ENCODE data around the gene VRK3. TPM values are rescaled to one million over a fixed set of nuclear protein-coding genes. Genes with fewer than 3 reads are reported as not detected.

VRK3 gene
- total RNA-seq, 2 experiments from 2014 or later: 65.1 to 65.4 TPM

DNA sequence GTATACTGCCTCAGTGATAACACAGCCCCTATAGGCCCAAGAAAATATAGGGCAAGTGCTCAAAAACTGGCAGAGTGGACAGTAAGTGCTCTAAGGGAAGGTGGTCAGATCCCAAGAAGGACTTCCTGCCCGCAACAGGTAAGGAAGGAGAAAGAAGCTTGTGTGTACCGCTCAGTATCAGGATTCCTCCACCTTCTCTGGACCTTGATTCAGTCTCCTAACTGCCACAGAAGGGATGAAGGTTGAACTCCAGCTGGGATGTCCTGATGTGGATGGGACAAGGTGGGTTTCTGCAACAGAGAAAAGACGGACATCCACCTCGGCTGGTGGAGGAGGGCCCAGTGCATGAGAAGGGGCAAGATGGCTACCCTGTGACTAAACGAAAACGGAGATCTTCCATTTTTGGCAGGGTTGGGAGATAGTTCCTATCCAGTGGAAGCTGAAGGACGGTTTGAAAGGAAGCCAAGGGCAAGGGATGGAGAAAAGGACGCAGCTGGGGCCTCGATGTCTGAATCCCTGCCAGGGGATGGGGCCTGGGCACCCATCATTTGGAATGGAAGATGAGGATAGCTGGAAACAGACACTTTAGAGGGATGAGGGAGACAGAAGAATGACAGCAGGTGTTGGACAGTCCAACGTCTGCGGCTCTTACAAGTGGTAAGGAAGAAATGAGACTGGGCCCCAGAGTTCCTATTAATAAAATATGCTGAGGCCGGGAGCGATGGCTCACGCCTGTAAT, 97.5 kb downstream of the VRK3 start:
- Mint-ChIP-seq H3K27ac (peak overlapping the region; percentile 96), H3K4me3 (peak overlapping the region; percentile 99), H3K27me3 (peaks cover 5% of the 10 kb centered on the region), H3K9me3 (no peaks in the 10 kb centered on the region), H3K36me3 (ENCODE audit: low read depth) (peaks cover 51% of the 10 kb centered on the region), H3K4me1 (ENCODE audit: low read depth) (peaks cover 54% of the 10 kb centered on the region)
- Histone ChIP-seq H3K9me3 (ENCODE audit: control insufficient read depth in 1 of 2, insufficient read depth in 1 of 2, low read length in 2 of 2) (peaks cover 0 to 4% of the 10 kb centered on the region in 2 experiments), H3K27ac (ENCODE audit: low read depth in 1 of 2, low read length in 2 of 2) (no peak overlapping the region), H3K4me3 (ENCODE audit: low read length) (peak overlapping the region; percentile 89), H3K27me3 (ENCODE audit: control insufficient read depth in 1 of 2, insufficient read depth in 2 of 2, low read length in 2 of 2) (no peaks in the 10 kb centered on the region), H3K36me3 (ENCODE audit: insufficient read depth, low read length) (peaks cover 45% of the 10 kb centered on the region), H3K4me1 (ENCODE audit: insufficient read depth, low read length) (peaks cover 80% of the 10 kb centered on the region)
- intact Hi-C loops (cut with DNase I, micrococcal nuclease): loop anchor here in 1 of 2 experiments (2.0 to 5.0 kb wide), 3 partner anchors 37 to 109 kb away; partner anchors contain the start of genes AKT1S1, MED25 and TBC1D17
- ChIA-PET POLR2A (interaction anchor here (2.6 kb wide), 1 partner anchor 50 kb away, joined by 41 read pairs; the partner anchor contains the start of genes AKT1S1 and TBC1D17), CTCF (no interaction called here)
- TF ChIP-seq, protein P1, sequence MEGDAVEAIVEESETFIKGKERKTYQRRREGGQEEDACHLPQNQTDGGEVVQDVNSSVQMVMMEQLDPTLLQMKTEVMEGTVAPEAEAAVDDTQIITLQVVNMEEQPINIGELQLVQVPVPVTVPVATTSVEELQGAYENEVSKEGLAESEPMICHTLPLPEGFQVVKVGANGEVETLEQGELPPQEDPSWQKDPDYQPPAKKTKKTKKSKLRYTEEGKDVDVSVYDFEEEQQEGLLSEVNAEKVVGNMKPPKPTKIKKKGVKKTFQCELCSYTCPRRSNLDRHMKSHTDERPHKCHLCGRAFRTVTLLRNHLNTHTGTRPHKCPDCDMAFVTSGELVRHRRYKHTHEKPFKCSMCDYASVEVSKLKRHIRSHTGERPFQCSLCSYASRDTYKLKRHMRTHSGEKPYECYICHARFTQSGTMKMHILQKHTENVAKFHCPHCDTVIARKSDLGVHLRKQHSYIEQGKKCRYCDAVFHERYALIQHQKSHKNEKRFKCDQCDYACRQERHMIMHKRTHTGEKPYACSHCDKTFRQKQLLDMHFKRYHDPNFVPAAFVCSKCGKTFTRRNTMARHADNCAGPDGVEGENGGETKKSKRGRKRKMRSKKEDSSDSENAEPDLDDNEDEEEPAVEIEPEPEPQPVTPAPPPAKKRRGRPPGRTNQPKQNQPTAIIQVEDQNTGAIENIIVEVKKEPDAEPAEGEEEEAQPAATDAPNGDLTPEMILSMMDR (IDR thresholded peaks at IDR 0.05): no peak
- ATAC-seq (ENCODE audit: poor library complexity): no peak
- peak in 1 of 14 experiments; percentile 23 for DNase-seq

DNA sequence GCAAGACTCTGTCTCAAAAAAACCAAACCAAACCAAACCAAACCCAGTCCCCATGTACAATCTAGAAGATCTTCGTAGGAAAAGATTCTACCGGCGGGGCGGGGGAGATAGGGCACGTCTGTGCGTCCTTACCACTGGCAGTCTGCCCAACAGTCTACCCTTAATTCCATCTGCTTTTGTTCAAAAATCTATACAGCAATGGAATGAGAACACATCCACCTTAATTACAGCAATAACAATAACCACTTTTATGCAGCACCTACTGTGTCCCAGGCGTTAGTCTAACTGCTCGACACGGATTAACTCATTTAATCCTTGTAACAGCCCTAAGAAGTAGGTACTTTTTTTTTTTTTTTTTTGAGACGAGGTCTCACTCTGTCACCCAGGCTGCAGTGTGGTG, 98.7 kb downstream of the VRK3 start:
- Histone ChIP-seq H3K27me3 (ENCODE audit: control insufficient read depth in 1 of 2, insufficient read depth in 2 of 2, low read length in 2 of 2) (no peaks in the 10 kb centered on the region), H3K36me3 (ENCODE audit: insufficient read depth, low read length) (peaks cover 54% of the 10 kb centered on the region), H3K4me1 (ENCODE audit: insufficient read depth, low read length) (peaks cover 86% of the 10 kb centered on the region), H3K9me3 (ENCODE audit: control insufficient read depth in 1 of 2, insufficient read depth in 1 of 2, low read length in 2 of 2) (peaks cover 0 to 4% of the 10 kb centered on the region in 2 experiments), H3K4me3 (ENCODE audit: low read length) (no peak overlapping the region), H3K27ac (ENCODE audit: low read depth in 1 of 2, low read length in 2 of 2) (no peak overlapping the region)
- Mint-ChIP-seq H3K9me3 (no peaks in the 10 kb centered on the region), H3K36me3 (ENCODE audit: low read depth) (peaks cover 59% of the 10 kb centered on the region), H3K4me3 (peak overlapping the region; percentile 30), H3K27me3 (peaks cover 5% of the 10 kb centered on the region), H3K4me1 (ENCODE audit: low read depth) (peaks cover 44% of the 10 kb centered on the region), H3K27ac (no peak overlapping the region)
- ATAC-seq (ENCODE audit: poor library complexity) (no peak), DNase-seq (no peak)
- POLR2A ChIA-PET: no interaction called here
- CTCF ChIA-PET: no interaction called here
- TF ChIP-seq, protein P1 (IDR thresholded peaks at IDR 0.05): no peak
- intact Hi-C loops (cut with DNase I, micrococcal nuclease): loop anchor here in 1 of 2 experiments (5.0 kb wide), 1 partner anchor 49 kb away; the partner anchor contains the start of genes AKT1S1 and TBC1D17

Other genes with a start within 250 kb of the VRK3 start
- gene FUZ, start 212.1 kb downstream of the VRK3 start, total RNA-seq: 10 to 100 TPM; 14.9 to 15.2 TPM
- gene MED25, start 207.1 kb downstream of the VRK3 start, total RNA-seq: 10 to 100 TPM; 67.2 to 67.8 TPM
- 100 to 1,000 TPM; 127 to 134 TPM for gene PTOV1, start 174.2 kb downstream of the VRK3 start, total RNA-seq
- 10 to 100 TPM; 96.1 to 98.1 TPM for gene PNKP, start 157.8 kb downstream of the VRK3 start, total RNA-seq
- gene AKT1S1, start 148.0 kb downstream of the VRK3 start, total RNA-seq: 10 to 100 TPM; 15.1 to 15.8 TPM
- 10 to 100 TPM; 35.5 to 35.8 TPM for gene TBC1D17, start 147.7 kb downstream of the VRK3 start, total RNA-seq
- 1 to 10 TPM; 4.7 to 5.4 TPM for gene IL4I1, start 128.5 kb downstream of the VRK3 start, total RNA-seq
- gene ATF5, start 96.2 kb downstream of the VRK3 start, total RNA-seq: 10 to 100 TPM; 16.3 to 19.1 TPM
- 10 to 100 TPM; 19.2 to 21.7 TPM for gene NUP62, start 95.9 kb downstream of the VRK3 start, total RNA-seq
- under 1 TPM in 1 of 2 experiments, not detected in 1; 0.08 TPM for gene SIGLEC11, start 64.2 kb downstream of the VRK3 start, total RNA-seq
- gene ZNF473, start 633 bp upstream of the VRK3 start, total RNA-seq: 1 to 10 TPM; 2.6 to 2.8 TPM
- not detected for gene IZUMO2, start 137.9 kb upstream of the VRK3 start, total RNA-seq
- gene MYH14, start 178.2 kb upstream of the VRK3 start, total RNA-seq: not detected

Measured in CD4-positive, alpha-beta T cell (primary cell).